DOHH2 (cell line): Measurements from ENCODE around the gene CABP4.

Experiments used
- H3F3A ChIP-seq: fragments of 200-600 bp; sonication (generic), shearing (Covaris generic); 2 replicates; pipeline ENCODE4 v1.6.0; 2016; ENCODE audit warnings: antibody characterized with exemption, mild to moderate bottlenecking; ENCODE audit not compliant: control insufficient read depth, insufficient read depth
- H3K27ac ChIP-seq: fragments of 200-600 bp; sonication (generic); 2 replicates; pipeline ENCODE4 v1.5.1; 2014; ENCODE audit warnings: low read depth, mild to moderate bottlenecking, low read length, moderate library complexity
- H3K27me3 ChIP-seq: fragments of 200-600 bp; sonication (generic); 2 replicates; pipeline ENCODE4 v1.6.1; 2014; ENCODE audit warnings: mild to moderate bottlenecking, low read length, mixed read lengths; ENCODE audit not compliant: control insufficient read depth
- H3K36me3 ChIP-seq: fragments of 200-600 bp; sonication (generic); 2 replicates; pipeline ENCODE4 v1.6.1; 2014; ENCODE audit warnings: mild to moderate bottlenecking, low read length, moderate library complexity, mixed read lengths; ENCODE audit not compliant: control insufficient read depth
- H3K4me1 ChIP-seq: fragments of 200-600 bp; sonication (generic); 2 replicates; pipeline ENCODE4 v1.6.1; 2014; ENCODE audit warnings: mild to moderate bottlenecking, low read length, mixed read lengths; ENCODE audit not compliant: control insufficient read depth
- H3K4me2 ChIP-seq: fragments of 200-600 bp; sonication (generic); 2 replicates; pipeline ENCODE4 v1.6.0; 2014; ENCODE audit warnings: mild to moderate bottlenecking, low read length, moderate library complexity
- H3K4me3 ChIP-seq: fragments of 200-600 bp; sonication (generic); 2 replicates; pipeline ENCODE4 v1.5.1; 2014; ENCODE audit warnings: mild to moderate bottlenecking, low read length, mixed read lengths
- H3K79me2 ChIP-seq: fragments of 200-600 bp; sonication (generic); 2 replicates; pipeline ENCODE4 v1.6.1; 2014; ENCODE audit warnings: mild to moderate bottlenecking, low read length, mixed read lengths; ENCODE audit not compliant: control insufficient read depth
- H3K9me2 ChIP-seq: fragments of 200-600 bp; sonication (generic); replicated peaks from 2 replicates; pipeline ENCODE4 v1.6.1; 2014; ENCODE audit warnings: mild to moderate bottlenecking, low read length, mixed read lengths; ENCODE audit not compliant: control insufficient read depth
- H3K9me3 ChIP-seq: fragments of 200-600 bp; sonication (generic); 2 replicates; pipeline ENCODE4 v1.6.1; 2014; ENCODE audit warnings: antibody characterized with exemption, low read length, mixed read lengths; ENCODE audit not compliant: control insufficient read depth, insufficient read depth
- H4K20me1 ChIP-seq: fragments of 200-600 bp; sonication (generic); 2 replicates; pipeline ENCODE4 v1.6.0; 2014; ENCODE audit warnings: low read depth, mild to moderate bottlenecking, antibody characterized with exemption, low read length, moderate library complexity; ENCODE audit not compliant: control insufficient read depth, insufficient read depth
- EZH2phosphoT487 ChIP-seq: fragments of 200-600 bp; sonication (generic); IDR thresholded peaks from 2 replicates; pipeline ENCODE4 v1.6.1; 2017; ENCODE audit warnings: borderline replicate concordance, mild to moderate bottlenecking, antibody characterized with exemption, low read length, moderate library complexity, mixed read lengths
- TF ChIP-seq, protein P1 (sequence below): fragments of 200-600 bp; sonication (generic); IDR thresholded peaks from one replicate; pipeline ENCODE4 v1.5.1; 2014; ENCODE audit warnings: antibody characterized with exemption, mild to moderate bottlenecking, low read depth, low read length; ENCODE audit not compliant: poor library complexity, severe bottlenecking

Gene CABP4

DNA sequence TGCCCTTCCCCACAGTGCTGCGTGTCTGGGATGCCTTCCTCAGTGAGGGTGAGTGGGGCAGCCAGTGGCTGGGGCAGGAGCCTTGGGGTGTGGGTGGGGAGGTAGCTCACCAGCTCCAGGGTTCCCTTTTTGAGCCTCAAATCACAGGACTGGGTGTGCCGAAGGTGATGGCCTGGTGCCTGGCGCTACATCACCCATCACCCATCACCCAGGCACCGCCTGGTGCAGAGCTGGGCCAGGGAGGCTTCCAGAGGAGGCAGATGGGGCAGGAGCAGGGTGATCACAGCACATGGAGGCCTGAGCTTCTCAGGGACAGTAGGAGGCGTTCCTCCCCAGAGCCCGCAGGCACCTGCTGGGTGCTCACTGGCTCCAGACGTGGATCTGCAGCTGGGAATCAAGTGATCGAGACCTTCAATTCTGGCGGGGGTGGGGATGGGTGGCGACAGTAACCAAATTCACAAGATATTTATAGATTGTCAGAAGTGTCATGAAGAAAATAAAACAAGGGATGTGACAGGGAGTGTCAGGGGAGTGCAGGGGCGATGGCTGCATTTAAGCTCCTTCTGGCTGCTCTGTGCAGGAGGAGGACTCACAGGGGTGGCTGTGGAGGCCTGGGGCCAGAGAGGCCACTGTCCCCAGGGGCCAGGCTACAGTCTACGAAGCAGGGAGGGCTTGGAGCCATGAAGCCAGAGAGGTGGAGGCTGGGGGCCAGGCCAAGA is 48.0 kb upstream of the CABP4 start:
- peak overlapping the region; percentile 96 for H3K27ac ChIP-seq
- peak overlapping the region; percentile 80 for H3K4me2 ChIP-seq
- H3K9me3 ChIP-seq, result no peaks in the 10 kb centered on the region
- H3K27me3 ChIP-seq, result no peaks in the 10 kb centered on the region
- TF ChIP-seq, protein P1, sequence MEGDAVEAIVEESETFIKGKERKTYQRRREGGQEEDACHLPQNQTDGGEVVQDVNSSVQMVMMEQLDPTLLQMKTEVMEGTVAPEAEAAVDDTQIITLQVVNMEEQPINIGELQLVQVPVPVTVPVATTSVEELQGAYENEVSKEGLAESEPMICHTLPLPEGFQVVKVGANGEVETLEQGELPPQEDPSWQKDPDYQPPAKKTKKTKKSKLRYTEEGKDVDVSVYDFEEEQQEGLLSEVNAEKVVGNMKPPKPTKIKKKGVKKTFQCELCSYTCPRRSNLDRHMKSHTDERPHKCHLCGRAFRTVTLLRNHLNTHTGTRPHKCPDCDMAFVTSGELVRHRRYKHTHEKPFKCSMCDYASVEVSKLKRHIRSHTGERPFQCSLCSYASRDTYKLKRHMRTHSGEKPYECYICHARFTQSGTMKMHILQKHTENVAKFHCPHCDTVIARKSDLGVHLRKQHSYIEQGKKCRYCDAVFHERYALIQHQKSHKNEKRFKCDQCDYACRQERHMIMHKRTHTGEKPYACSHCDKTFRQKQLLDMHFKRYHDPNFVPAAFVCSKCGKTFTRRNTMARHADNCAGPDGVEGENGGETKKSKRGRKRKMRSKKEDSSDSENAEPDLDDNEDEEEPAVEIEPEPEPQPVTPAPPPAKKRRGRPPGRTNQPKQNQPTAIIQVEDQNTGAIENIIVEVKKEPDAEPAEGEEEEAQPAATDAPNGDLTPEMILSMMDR, result peak; percentile 51
- no peak for TF ChIP-seq EZH2phosphoT487
- peaks cover 28% of the 10 kb centered on the region for H3F3A ChIP-seq
- H3K9me2 ChIP-seq, result no peaks in the 10 kb centered on the region
- H3K4me1 ChIP-seq, result peaks cover 92% of the 10 kb centered on the region
- H3K4me3 ChIP-seq, result peak overlapping the region; percentile 93
- no peaks in the 10 kb centered on the region for H4K20me1 ChIP-seq
- peaks cover 59% of the 10 kb centered on the region for H3K36me3 ChIP-seq
- H3K79me2 ChIP-seq, result peaks cover 44% of the 10 kb centered on the region

DNA sequence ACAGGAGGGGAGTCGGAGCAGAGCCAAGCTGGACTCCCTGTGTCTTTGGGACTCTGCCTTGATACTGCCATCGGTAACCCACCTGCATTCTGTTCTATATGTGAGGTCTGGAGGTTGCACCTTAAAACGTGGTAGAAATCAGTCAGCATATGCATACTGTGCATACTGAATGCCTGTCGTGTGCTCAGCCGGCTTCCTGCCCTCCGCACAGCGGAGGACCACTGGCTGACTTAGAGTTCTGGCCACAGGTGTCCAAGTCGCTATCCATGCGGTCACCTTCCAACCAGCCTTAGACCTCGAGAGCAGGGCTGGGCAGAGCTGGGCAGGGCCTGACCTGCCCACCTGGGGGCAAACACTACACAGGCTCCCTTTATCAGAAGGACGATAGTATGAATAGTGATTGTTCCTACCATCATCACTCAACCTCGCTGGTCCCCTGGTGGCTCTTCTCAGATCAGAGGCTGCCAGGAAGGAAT is 47.4 kb upstream of the CABP4 start:
- Histone ChIP-seq H3F3A (peaks cover 26% of the 10 kb centered on the region), H3K9me2 (no peaks in the 10 kb centered on the region), H3K4me2 (peak overlapping the region; percentile 80), H4K20me1 (no peaks in the 10 kb centered on the region), H3K4me1 (peaks cover 92% of the 10 kb centered on the region), H3K27me3 (no peaks in the 10 kb centered on the region), H3K27ac (peak overlapping the region; percentile 96), H3K36me3 (peaks cover 59% of the 10 kb centered on the region), H3K9me3 (no peaks in the 10 kb centered on the region), H3K4me3 (peak overlapping the region; percentile 93), H3K79me2 (peaks cover 43% of the 10 kb centered on the region)
- TF ChIP-seq EZH2phosphoT487, result no peak
- TF ChIP-seq, protein P1, result no peak

DNA sequence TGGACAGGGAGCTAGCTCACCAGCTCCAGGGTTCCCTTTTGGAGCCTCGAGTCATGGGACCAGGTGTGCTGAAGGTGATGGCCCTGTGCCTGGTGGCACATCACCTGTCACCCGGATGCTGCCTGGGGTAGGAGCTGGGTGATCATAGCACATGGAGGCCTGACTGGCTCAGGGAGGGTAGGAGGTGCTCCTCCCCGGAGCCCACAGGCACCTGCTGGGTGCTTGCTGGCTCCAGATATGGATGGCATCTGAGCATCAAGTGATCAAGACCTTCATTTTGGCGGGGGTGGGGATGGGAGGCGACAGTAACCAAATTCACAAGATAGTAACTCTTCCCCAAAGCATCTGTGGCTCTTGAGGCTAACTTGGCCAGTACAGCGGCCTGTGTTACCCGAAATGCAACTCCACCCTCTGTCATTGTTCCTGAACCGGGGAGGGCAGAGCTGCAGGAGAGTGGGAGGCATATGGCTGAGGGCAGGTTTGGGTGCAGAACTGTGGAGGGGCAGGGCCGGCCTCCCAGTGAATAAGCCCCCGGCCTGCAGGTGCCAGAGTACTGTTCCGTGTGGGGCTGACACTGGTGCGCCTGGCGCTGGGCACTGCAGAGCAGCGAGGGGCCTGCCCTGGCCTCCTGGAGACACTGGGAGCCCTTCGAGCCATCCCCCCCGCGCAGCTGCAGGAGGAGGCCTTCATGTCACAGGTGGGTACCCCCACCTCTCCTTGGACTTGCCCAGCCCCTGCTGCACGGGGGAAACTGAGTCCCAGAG is 46.5 kb upstream of the CABP4 start:
- no peaks in the 10 kb centered on the region for H3K9me3 ChIP-seq
- H3K9me2 ChIP-seq, result no peaks in the 10 kb centered on the region
- H3F3A ChIP-seq, result peaks cover 23% of the 10 kb centered on the region
- peaks cover 91% of the 10 kb centered on the region for H3K4me1 ChIP-seq
- no peak for TF ChIP-seq EZH2phosphoT487
- TF ChIP-seq, protein P1, result no peak
- H3K4me2 ChIP-seq, result peak overlapping the region; percentile 80
- peak overlapping the region; percentile 93 for H3K4me3 ChIP-seq
- no peaks in the 10 kb centered on the region for H4K20me1 ChIP-seq
- H3K79me2 ChIP-seq, result peaks cover 37% of the 10 kb centered on the region
- H3K36me3 ChIP-seq, result peaks cover 59% of the 10 kb centered on the region
- H3K27me3 ChIP-seq, result no peaks in the 10 kb centered on the region
- H3K27ac ChIP-seq, result peak overlapping the region; percentile 96
